OCI-LY1 (cell line): ENCODE measurements around the gene PALD1.
A peak's percentile ranks its signal among the peaks of the same experiment; 100 is the strongest.

Experiments
- H2AFZ ChIP-seq: fragments of 200-600 bp; sonication (generic), shearing (Covaris generic); 2 replicates; pipeline ENCODE4 v1.6.0; 2014; ENCODE audit warnings: antibody characterized with exemption, mild to moderate bottlenecking, low read length
- H3F3A ChIP-seq: fragments of 200-600 bp; sonication (generic), shearing (Covaris generic); 2 replicates; pipeline ENCODE4 v1.6.0; 2014; ENCODE audit warnings: mild to moderate bottlenecking, antibody characterized with exemption, low read length, moderate library complexity; ENCODE audit not compliant: insufficient read depth
- H3K27ac ChIP-seq: fragments of 200-600 bp; sonication (generic); 2 replicates; pipeline ENCODE4 v1.5.1; 2014; ENCODE audit warnings: low read length, mixed run types, mild to moderate bottlenecking, low read depth; ENCODE audit not compliant: poor library complexity, severe bottlenecking
- H3K27me3 ChIP-seq: fragments of 200-600 bp; sonication (generic); 2 replicates; pipeline ENCODE4 v1.6.0; 2014; ENCODE audit warnings: antibody characterized with exemption, mild to moderate bottlenecking, low read length, moderate library complexity; ENCODE audit not compliant: insufficient read depth
- H3K36me3 ChIP-seq: fragments of 200-600 bp; sonication (generic); 2 replicates; pipeline ENCODE4 v1.6.1; 2014; ENCODE audit warnings: mild to moderate bottlenecking, antibody characterized with exemption, low read length, moderate library complexity, mixed read lengths; ENCODE audit not compliant: insufficient read depth
- H3K4me1 ChIP-seq: fragments of 200-600 bp; sonication (generic); 2 replicates; pipeline ENCODE4 v1.5.1; 2014; ENCODE audit warnings: mild to moderate bottlenecking, low read length, moderate library complexity; ENCODE audit not compliant: insufficient read depth, severe bottlenecking
- H3K4me2 ChIP-seq: fragments of 200-600 bp; sonication (generic), shearing (Covaris generic); 2 replicates; pipeline ENCODE4 v1.6.1; 2014; ENCODE audit warnings: low read length
- H3K4me3 ChIP-seq: fragments of 200-600 bp; sonication (generic); 2 replicates; pipeline ENCODE4 v1.5.1; 2014; ENCODE audit warnings: low read length, low read depth, mild to moderate bottlenecking, mixed read lengths; ENCODE audit not compliant: poor library complexity, severe bottlenecking
- H3K79me2 ChIP-seq: fragments of 200-600 bp; shearing (Covaris generic); 2 replicates; pipeline ENCODE4 v1.6.1; 2016; ENCODE audit warnings: mixed run types, low read length, mixed read lengths; ENCODE audit not compliant: insufficient read depth
- H3K9ac ChIP-seq: fragments of 200-600 bp; sonication (generic), shearing (Covaris generic); 2 replicates; pipeline ENCODE4 v1.6.1; 2014; ENCODE audit warnings: mild to moderate bottlenecking, low read length, mixed read lengths
- H3K9me2 ChIP-seq: fragments of 200-600 bp; sonication (generic), shearing (Covaris generic); 2 replicates; pipeline ENCODE4 v1.6.1; 2014; ENCODE audit warnings: low read depth, mild to moderate bottlenecking, low read length, mixed read lengths
- H3K9me3 ChIP-seq: fragments of 200-600 bp; shearing (Covaris generic); 2 replicates; pipeline ENCODE4 v1.6.1; 2014; ENCODE audit warnings: low read length, mixed read lengths
- H4K20me1 ChIP-seq: fragments of 200-600 bp; sonication (generic), shearing (Covaris generic); 2 replicates; pipeline ENCODE4 v1.6.0; 2016; ENCODE audit warnings: mild to moderate bottlenecking, low read length; ENCODE audit not compliant: insufficient read depth
- EZH2 ChIP-seq: fragments of 200-600 bp; sonication (generic), shearing (Covaris generic); IDR thresholded peaks from 2 replicates; pipeline ENCODE4 v1.8.0; 2017; ENCODE audit warnings: borderline replicate concordance, mixed run types, mild to moderate bottlenecking, antibody characterized with exemption, low read length, moderate library complexity, mixed read lengths
- TF ChIP-seq, protein P1 (sequence below): fragments of 200-600 bp; sonication (generic), shearing (Covaris generic); IDR thresholded peaks from 2 replicates; pipeline ENCODE4 v1.5.1; 2017; ENCODE audit warnings: mild to moderate bottlenecking, antibody characterized with exemption, low read length, moderate library complexity, mixed read lengths

PALD1 gene

DNA sequence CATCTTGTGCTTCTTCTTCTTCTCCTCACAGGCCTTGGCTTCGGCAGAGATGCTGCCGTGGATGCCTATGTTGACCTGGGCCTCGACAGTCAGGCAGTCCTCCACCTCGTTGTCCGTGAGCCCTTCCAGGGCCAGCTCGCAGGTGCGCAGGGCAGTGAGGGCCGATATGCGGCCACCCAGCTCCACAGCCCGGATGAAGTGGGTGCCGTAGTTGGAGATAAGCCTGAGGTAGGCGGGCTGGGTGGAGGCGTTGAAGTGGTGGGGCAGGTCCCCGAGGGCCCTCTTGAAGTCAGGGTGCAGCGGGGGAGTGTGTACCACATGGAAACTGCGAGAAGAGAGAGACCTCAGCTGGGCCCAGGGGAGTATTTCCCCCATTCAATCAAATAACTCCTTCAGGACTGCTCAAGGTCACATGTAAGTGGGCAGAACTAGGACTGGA, 120.3 kb downstream of the PALD1 start:
- Histone ChIP-seq H3K4me1 (peaks cover 90% of the 10 kb centered on the region), H3K27me3 (no peaks in the 10 kb centered on the region), H2AFZ (no peak overlapping the region), H3K4me3 (no peak overlapping the region), H3K36me3 (peaks cover 38% of the 10 kb centered on the region), H3K9me2 (no peaks in the 10 kb centered on the region), H3K27ac (peak overlapping the region; percentile 17), H4K20me1 (no peaks in the 10 kb centered on the region), H3K9me3 (no peaks in the 10 kb centered on the region), H3K9ac (no peak overlapping the region), H3K4me2 (no peak overlapping the region), H3K79me2 (peaks cover 8% of the 10 kb centered on the region; the same call in 1 of the 2 replicates), H3F3A (no peaks in the 10 kb centered on the region)
- TF ChIP-seq, protein P1, sequence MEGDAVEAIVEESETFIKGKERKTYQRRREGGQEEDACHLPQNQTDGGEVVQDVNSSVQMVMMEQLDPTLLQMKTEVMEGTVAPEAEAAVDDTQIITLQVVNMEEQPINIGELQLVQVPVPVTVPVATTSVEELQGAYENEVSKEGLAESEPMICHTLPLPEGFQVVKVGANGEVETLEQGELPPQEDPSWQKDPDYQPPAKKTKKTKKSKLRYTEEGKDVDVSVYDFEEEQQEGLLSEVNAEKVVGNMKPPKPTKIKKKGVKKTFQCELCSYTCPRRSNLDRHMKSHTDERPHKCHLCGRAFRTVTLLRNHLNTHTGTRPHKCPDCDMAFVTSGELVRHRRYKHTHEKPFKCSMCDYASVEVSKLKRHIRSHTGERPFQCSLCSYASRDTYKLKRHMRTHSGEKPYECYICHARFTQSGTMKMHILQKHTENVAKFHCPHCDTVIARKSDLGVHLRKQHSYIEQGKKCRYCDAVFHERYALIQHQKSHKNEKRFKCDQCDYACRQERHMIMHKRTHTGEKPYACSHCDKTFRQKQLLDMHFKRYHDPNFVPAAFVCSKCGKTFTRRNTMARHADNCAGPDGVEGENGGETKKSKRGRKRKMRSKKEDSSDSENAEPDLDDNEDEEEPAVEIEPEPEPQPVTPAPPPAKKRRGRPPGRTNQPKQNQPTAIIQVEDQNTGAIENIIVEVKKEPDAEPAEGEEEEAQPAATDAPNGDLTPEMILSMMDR, result no peak
- no peak for TF ChIP-seq EZH2

DNA sequence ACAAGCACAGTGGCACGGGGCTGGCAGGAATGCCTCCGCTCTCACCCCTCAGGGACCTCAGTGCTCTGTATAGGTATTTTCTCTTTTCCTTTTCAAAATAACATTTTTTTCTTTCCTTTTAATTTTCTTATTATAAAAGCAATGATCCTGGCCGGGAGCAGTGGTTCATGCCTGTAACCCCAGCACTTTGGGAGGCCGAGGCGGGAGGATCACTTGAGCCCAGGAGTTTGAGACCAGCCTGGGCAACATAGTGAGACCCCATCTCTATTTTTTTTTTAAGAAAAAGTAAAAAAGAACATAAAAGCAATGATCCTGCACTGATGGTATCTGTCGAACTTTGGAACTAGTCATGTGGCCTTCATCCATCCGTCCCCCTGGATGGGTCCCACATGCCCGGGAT, 120.8 kb downstream of the PALD1 start:
- H3K9me2 ChIP-seq, result no peaks in the 10 kb centered on the region
- no peaks in the 10 kb centered on the region for H3K27me3 ChIP-seq
- no peak overlapping the region for H3K9ac ChIP-seq
- H3K27ac ChIP-seq, result peak overlapping the region; percentile 43
- peaks cover 88% of the 10 kb centered on the region for H3K4me1 ChIP-seq
- peaks cover 8% of the 10 kb centered on the region; the same call in 1 of the 2 replicates for H3K79me2 ChIP-seq
- H3K4me3 ChIP-seq, result no peak overlapping the region
- peaks cover 38% of the 10 kb centered on the region for H3K36me3 ChIP-seq
- H3K9me3 ChIP-seq, result no peaks in the 10 kb centered on the region
- H3K4me2 ChIP-seq, result peak overlapping the region; percentile 85
- H2AFZ ChIP-seq, result no peak overlapping the region
- TF ChIP-seq EZH2, result no peak
- TF ChIP-seq, protein P1, result no peak
- no peaks in the 10 kb centered on the region for H3F3A ChIP-seq
- H4K20me1 ChIP-seq, result no peaks in the 10 kb centered on the region

GRCh38 chr10:70599791-70600190, 121.2 kb downstream of the PALD1 start:
- Histone ChIP-seq H4K20me1 (no peaks in the 10 kb centered on the region), H2AFZ (no peak overlapping the region), H3K4me3 (peak overlapping the region; percentile 71), H3K36me3 (peaks cover 38% of the 10 kb centered on the region), H3K9ac (0 out of 2 replicates have a peak overlapping the region, but pooled peaks have one; percentile 10), H3K27me3 (no peaks in the 10 kb centered on the region), H3K4me1 (peaks cover 83% of the 10 kb centered on the region), H3K27ac (peak overlapping the region; percentile 43), H3K9me2 (no peaks in the 10 kb centered on the region), H3F3A (no peaks in the 10 kb centered on the region), H3K79me2 (peaks cover 8% of the 10 kb centered on the region; the same call in 1 of the 2 replicates), H3K9me3 (no peaks in the 10 kb centered on the region), H3K4me2 (peak overlapping the region; percentile 85)
- TF ChIP-seq EZH2, result no peak
- TF ChIP-seq, protein P1, result no peak
